Choroid plexus epithelial cell (primary cell): ENCODE data around the gene CMYA5.

Source experiments
- DNase-seq: peaks from one replicate; pipeline ENCODE4 v3.0.0-alpha.2; 2010; ENCODE audit warnings: low read depth
- H3K4me3 ChIP-seq: 2 replicates; pipeline ENCODE4 v1.5.1; 2011; ENCODE audit warnings: low read depth, mild to moderate bottlenecking, control low read depth, low read length, moderate library complexity
- TF ChIP-seq, protein P1 (sequence below): conservative IDR thresholded peaks from 2 replicates; pipeline ENCODE4 v1.5.1; 2011; ENCODE audit warnings: low read depth, mild to moderate bottlenecking, control low read depth, inconsistent platforms, low read length, moderate library complexity

Gene CMYA5

DNA sequence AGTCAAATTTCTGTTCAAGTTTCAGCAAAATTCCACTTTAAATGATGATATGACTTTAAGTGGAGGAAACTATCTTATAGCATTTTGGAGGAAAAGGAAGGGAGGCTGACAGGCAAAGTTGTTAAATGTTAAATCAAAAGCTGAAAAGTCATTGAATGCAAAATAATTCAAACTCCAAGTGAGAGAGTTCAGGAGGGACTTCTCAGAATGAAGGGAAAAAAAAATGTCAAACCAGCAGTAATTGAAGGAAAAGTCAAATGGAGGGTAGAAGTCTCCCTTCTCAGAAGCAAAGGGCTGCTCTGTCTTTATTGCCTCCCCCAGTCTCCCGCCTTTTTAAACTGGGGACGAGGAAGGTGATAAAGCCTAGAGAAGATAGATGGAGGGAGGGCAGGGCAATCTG lies 134.8 kb downstream of the CMYA5 start:
- TF ChIP-seq, protein P1, sequence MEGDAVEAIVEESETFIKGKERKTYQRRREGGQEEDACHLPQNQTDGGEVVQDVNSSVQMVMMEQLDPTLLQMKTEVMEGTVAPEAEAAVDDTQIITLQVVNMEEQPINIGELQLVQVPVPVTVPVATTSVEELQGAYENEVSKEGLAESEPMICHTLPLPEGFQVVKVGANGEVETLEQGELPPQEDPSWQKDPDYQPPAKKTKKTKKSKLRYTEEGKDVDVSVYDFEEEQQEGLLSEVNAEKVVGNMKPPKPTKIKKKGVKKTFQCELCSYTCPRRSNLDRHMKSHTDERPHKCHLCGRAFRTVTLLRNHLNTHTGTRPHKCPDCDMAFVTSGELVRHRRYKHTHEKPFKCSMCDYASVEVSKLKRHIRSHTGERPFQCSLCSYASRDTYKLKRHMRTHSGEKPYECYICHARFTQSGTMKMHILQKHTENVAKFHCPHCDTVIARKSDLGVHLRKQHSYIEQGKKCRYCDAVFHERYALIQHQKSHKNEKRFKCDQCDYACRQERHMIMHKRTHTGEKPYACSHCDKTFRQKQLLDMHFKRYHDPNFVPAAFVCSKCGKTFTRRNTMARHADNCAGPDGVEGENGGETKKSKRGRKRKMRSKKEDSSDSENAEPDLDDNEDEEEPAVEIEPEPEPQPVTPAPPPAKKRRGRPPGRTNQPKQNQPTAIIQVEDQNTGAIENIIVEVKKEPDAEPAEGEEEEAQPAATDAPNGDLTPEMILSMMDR = no peak
- DNase-seq = no peak
- H3K4me3 ChIP-seq = no peak overlapping the region

DNA sequence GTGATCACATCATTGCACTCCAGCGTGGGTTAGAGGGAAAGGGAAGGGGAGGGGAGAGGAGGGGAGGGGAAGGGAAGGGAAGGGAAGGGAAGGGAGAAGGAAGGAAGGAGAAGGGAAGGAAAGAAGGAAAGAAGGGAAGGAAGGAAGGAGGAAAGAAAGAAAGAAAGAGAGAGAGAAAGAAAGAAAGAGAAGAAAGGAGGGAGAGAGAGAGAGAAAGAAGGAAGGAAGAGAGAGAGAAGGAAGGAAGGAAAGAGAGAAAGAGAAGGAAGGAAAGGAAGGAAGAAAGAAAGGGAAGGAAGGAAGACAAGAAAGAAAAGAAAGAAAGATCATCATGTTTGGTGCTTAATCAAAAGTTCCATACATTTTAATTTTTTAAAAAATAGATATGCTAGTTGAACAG lies 136.2 kb downstream of the CMYA5 start:
- no peak for DNase-seq
- H3K4me3 ChIP-seq = no peak overlapping the region

DNA sequence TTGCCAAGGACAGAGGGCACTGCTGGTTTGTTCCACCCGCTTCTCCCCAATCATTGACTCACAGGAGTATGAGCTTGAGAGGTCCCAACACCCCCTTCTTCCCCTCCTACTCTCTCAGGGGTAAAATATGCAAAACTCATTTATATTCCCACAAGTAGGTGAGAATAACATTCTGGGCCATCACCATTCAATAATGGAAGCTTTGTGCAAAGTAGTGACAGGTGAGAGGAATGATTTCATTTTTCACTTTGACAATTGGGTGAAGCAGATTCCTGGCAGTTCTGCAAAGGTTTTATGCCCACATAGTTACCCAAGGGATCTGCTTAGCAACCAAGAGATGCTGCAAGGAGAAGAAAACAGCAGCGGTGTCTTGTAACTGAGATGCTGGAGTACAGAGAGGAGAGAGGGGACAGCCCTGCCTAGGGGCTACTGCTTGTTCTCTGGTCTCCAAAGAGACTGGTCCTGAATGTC lies 137.6 kb downstream of the CMYA5 start:
- DNase-seq = no peak
- H3K4me3 ChIP-seq = no peak overlapping the region
- TF ChIP-seq, protein P1 = no peak

More for the DNA sequence above, 136.2 kb downstream of the CMYA5 start:
- TF ChIP-seq, protein P1 = no peak

DNA sequence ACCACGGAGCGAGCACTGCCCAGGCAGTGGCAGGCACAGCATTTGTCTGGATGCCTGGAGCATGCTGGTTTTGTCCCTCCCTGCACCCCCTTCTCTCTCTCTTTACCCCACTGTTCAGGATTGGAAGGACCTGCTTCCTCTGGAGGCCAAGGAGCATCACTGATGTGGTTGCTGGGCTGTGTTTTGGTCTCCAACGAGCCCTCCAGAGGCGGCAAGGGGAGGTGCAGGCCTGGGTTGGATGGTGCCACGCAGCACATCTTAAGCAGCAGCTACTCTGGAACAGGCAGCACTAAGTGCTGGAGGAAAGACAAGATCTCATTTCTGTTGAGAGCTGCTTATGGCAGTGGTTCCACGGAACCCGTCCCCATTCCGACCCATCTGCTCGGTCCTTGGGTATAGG lies 139.6 kb downstream of the CMYA5 start:
- DNase-seq = peak; percentile 19
- no peak overlapping the region for H3K4me3 ChIP-seq
- TF ChIP-seq, protein P1 = peak; percentile 40

DNA sequence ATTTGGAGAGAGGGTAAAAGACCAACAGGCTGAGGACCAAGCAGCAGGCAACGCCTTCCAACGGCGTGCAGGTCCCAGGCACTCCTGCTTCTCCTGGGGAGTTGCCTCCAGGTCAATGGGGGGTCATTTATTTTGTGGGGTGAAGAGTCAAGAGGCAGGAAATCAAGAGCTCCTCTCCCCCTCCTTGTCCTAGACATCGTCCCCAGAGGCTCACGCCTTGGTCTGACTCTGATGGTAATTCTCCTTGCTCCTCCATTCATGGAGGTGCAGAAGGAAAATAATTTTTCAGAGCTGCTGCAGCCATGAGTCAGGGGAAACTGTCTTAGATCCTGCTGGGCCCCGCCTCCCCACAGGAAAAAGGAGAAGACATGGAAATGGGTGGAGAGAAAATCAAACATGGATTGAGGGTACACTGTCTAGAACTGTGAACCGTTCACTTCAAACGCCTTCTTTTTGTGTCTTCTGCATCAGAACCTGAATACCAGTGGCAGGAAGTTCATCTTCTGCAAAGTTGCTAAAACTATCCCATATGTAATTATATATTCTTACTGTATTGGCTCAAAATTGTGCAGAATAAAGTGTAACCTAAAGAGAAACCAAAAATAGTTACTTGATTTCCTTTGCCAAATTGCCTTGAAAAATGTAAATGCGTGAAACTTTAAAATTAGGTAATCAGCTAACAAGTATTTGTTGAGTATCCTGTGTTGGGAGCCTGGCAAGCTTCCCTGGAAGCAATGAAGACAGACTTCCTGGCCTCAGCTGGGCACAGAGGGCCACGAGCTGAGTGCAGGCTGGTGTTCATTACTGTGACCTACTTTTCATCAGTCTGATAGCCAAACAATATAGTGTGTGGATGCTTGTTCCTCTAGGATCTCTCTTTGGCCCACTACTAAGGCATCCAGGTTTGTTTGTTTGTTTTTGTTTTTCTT lies 142.0 kb downstream of the CMYA5 start:
- DNase-seq = no peak
- TF ChIP-seq, protein P1 = no peak

DNA sequence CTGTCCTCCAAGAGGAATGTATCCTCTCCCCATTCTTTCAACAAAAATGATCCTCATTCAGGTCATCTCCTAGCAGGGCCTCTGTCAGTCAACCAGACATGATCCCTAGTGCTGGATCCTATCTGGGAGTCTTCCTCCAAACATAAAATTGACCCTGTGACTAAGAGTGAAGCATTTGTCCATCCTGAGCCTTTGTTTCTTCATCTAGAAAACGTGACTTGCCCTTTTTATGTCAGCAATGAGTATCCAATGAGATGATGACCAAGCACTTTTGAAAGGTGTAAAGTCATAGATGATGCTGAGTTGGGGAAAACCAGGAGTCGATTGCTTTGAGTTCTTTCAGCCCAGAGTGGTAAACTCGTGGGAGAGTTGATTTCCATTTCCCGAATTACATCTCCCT lies 143.3 kb downstream of the CMYA5 start:
- TF ChIP-seq, protein P1 = no peak
- no peak for DNase-seq
- H3K4me3 ChIP-seq = no peak overlapping the region

More for the DNA sequence above, 142.0 kb downstream of the CMYA5 start:
- H3K4me3 ChIP-seq = no peak overlapping the region
